Amniotic epithelial cell (primary cell): ENCODE measurements around the gene PEX3.

Experiments used
- DNase-seq: peaks from one replicate; pipeline ENCODE4 v3.0.0-alpha.2; 2010; ENCODE audit warnings: low read depth

Gene PEX3

DNA sequence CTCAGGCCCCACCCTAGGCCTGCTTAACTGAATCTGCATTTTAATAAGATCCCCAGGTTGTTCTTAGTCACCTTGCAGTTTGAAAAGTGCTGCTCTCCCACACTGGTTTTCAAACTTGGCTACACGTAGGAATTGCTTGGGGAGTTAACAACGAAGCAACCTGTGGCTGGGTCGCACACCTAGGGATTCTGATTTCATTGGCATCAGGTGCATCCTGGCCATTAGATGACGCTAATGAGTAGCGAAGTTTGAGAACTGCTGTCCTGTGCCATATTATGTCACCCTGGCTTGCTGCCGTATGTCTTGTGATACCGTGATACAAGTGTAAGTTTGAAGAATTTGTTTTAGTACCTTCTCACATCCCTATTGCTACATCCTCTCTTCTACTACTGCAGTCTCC lies 89.1 kb downstream of the PEX3 start:
- DNase-seq = no peak

DNA sequence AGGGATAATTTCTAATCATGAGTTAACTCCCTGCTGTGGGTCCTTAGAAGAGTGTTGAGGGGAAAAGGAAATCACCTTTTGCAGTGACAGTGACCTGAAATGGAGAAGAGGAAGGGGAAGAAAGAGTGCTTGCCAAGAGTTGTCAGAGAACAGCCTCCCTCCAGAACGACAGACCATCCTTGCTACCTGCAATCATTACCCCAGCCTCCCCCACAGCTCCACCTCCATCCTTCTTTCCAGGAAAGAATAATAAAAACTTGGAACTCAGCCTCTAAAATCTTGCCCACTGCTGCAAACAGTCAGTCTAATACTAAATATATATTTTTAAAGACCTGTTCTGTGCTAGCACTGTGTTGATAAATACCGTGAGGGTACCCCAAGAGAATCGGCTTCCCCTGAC lies 89.6 kb downstream of the PEX3 start:
- DNase-seq = no peak
